ENCODE results near the gene SLFN14.
"Not testable (repeated sequence)": the region's sequence is repeated elsewhere in the genome, so short reads cannot be mapped to it uniquely, and the experiment has no call there.

SLFN14 gene

GRCh38 chr17:35559495-35560210 lies 966 bp downstream of the SLFN14 start:
- no peak for DNase-seq (ENCODE audit: low spot score)

GRCh38 chr17:35557353-35557752 lies 3.3 kb downstream of the SLFN14 start:
- DNase-seq (ENCODE audit: low spot score) = no peak

GRCh38 chr17:35555691-35556090 lies 4.9 kb downstream of the SLFN14 start:
- DNase-seq (ENCODE audit: low spot score) = peak; percentile 25

- no peak for DNase-seq (ENCODE audit: low spot score)
Observed at GRCh38 chr17:35554668-35555067, 6.0 kb downstream of the SLFN14 start.

- no peak for DNase-seq (ENCODE audit: low spot score)
Observed at GRCh38 chr17:35553310-35553709, 7.3 kb downstream of the SLFN14 start.

GRCh38 chr17:35548978-35549377 lies 11.6 kb downstream of the SLFN14 start:
- DNase-seq (ENCODE audit: low spot score) = no peak

GRCh38 chr17:35548208-35548810 lies 12.3 kb downstream of the SLFN14 start:
- no peak for DNase-seq (ENCODE audit: low spot score)

- no peak for DNase-seq (ENCODE audit: low spot score)
Observed at GRCh38 chr17:35546487-35546886, 14.1 kb downstream of the SLFN14 start.

GRCh38 chr17:35545150-35545549 lies 15.5 kb downstream of the SLFN14 start:
- no peak for DNase-seq (ENCODE audit: low spot score)

GRCh38 chr17:35543856-35544255 lies 16.8 kb downstream of the SLFN14 start:
- no peak for DNase-seq (ENCODE audit: low spot score)

- no peak for DNase-seq (ENCODE audit: low spot score)
Observed at GRCh38 chr17:35542990-35543389, 17.6 kb downstream of the SLFN14 start.

- DNase-seq (ENCODE audit: low spot score) = no peak
Observed at GRCh38 chr17:35541434-35541833, 19.2 kb downstream of the SLFN14 start.

- no peak for DNase-seq (ENCODE audit: low spot score)
Observed at GRCh38 chr17:35540589-35541404, 19.8 kb downstream of the SLFN14 start.

- DNase-seq (ENCODE audit: low spot score) = no peak
Observed at GRCh38 chr17:35539659-35540026, 21.0 kb downstream of the SLFN14 start.

- DNase-seq (ENCODE audit: low spot score) = no peak
Observed at GRCh38 chr17:35537601-35538141, 22.9 kb downstream of the SLFN14 start, which contains the start of gene SLFN12L. TSS of gene SLFN12L (minus strand) at chr17:35537678. CDS start at chr17:35522364, 15,314 bp downstream.

- no peak for DNase-seq (ENCODE audit: low spot score)
Observed at GRCh38 chr17:35536664-35537171, 23.9 kb downstream of the SLFN14 start.

GRCh38 chr17:35535406-35535805 lies 25.2 kb downstream of the SLFN14 start:
- DNase-seq (ENCODE audit: low spot score) = not testable (repeated sequence)

- DNase-seq (ENCODE audit: low spot score) = no peak
Observed at GRCh38 chr17:35534576-35535093, 26.0 kb downstream of the SLFN14 start.

GRCh38 chr17:35531160-35531559 lies 29.5 kb downstream of the SLFN14 start:
- DNase-seq (ENCODE audit: low spot score) = no peak

- DNase-seq (ENCODE audit: low spot score) = no peak
Observed at GRCh38 chr17:35529866-35530265, 30.8 kb downstream of the SLFN14 start.

- DNase-seq (ENCODE audit: low spot score) = not testable (repeated sequence)
Observed at GRCh38 chr17:35529326-35529725, 31.3 kb downstream of the SLFN14 start.

GRCh38 chr17:35523296-35523695 lies 37.3 kb downstream of the SLFN14 start:
- DNase-seq (ENCODE audit: low spot score) = no peak
